Loucy (cell line): ENCODE data around the gene GGN.

ENCODE experiments used
- CTCF ChIP-seq: fragments of 200-600 bp; sonication (generic); conservative IDR thresholded peaks from 2 replicates; pipeline ENCODE4 v1.5.1; 2014; ENCODE audit warnings: mild to moderate bottlenecking, antibody characterized with exemption, low read length
- EZH2phosphoT487 ChIP-seq: fragments of 200-600 bp; IDR thresholded peaks from 2 replicates; pipeline ENCODE4 v1.6.1; 2018; ENCODE audit warnings: antibody characterized with exemption, mild to moderate bottlenecking, moderate library complexity, borderline replicate concordance

DNA sequence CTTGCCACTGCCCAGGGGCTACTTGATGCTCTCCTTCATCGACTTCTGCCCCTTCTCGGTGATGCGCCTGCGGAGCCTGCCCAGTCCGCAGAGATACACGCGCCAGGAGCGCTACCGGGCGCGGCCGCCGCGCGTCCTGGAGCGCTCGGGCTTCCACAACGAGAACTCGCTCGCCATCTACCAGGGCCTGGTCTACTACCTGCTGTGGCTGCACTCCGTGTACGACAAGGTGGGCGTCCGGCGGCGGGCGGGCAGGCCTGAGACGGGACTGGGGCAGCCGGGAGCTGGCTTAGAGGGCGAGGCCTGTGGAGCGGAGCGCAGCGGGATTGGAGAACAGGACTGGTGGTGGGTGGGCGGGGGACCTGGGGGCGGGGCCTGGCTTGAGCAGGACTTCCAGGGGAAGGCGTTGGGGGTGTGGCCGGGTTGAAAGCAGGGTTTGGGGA is 26.2 kb downstream of the GGN start:
- TF ChIP-seq CTCF: no peak
- TF ChIP-seq EZH2phosphoT487: no peak
